NCI-H1930 (cell line): ENCODE measurements around the gene PIGM.

ENCODE experiments used
- DNase-seq, 2 experiments: peaks; one replicate each; lab custom pipeline; 2025; lab: John Stamatoyannopoulos, UW

PIGM gene

DNA sequence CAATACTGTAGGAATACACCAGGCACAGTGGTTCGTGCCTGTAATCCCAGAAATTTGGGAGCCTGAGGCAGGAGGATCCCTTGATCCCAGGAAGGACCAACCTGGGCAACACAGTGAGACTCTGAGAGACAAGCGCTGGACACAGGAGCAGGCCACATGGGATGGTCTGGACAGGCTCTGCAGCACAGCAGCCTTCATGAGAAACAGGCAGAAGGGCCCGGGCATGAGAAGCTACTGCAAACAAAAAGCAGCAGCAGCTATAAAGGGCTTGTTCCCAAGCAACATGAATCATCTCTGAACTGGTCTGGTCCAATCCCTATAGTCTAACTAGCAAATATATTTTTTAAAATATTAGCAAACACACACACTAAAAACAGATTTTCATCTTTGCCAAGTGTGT, 42.2 kb downstream of the PIGM start:
- no peak for DNase-seq

GRCh38 chr1:159988006-159988405, 43.8 kb downstream of the PIGM start:
- no peak for DNase-seq

- no peak for DNase-seq
Observed at GRCh38 chr1:159987186-159987585, 44.6 kb downstream of the PIGM start.

GRCh38 chr1:159986531-159986930, 45.3 kb downstream of the PIGM start:
- no peak for DNase-seq

DNA sequence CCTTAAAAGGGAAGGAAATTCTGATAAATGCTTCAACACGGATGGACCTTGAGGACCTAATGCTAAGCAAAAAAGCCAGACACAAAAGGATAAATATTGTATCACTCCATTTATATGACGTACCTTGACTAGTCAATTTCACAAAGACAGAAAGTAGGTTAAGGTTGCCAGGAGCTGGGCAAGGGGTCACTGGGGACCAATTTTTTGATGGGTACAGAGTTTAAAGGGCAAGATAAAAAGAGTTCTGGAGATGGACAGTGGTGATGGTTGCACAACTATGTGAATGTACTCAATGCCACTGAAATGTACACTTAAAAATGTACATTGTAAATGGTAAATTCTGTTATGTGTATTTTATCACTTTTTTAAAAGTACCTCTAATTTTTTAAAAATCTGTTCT, 45.7 kb downstream of the PIGM start:
- no peak for DNase-seq

DNA sequence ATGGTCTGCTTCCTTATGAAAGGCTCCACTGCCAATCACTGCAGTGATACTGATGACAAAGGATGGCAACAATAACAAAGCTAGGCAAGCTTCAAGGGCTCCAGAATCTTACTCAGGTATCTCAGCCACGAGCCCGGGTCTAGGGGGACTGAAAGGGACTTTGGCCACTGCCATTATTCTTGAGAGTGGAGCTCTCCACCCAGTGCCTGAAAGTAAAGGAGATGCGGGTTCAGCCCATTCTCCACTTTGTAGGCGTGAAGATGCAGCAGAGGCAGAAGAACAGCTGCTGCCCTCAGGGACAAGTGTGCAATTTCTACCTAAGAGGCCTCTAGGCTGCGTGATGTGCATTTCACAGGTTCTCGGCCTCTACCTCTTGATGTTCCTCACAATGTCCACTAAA, 46.3 kb downstream of the PIGM start:
- DNase-seq = no peak

- no peak for DNase-seq
Observed at GRCh38 chr1:159983681-159984080, 48.1 kb downstream of the PIGM start.

DNA sequence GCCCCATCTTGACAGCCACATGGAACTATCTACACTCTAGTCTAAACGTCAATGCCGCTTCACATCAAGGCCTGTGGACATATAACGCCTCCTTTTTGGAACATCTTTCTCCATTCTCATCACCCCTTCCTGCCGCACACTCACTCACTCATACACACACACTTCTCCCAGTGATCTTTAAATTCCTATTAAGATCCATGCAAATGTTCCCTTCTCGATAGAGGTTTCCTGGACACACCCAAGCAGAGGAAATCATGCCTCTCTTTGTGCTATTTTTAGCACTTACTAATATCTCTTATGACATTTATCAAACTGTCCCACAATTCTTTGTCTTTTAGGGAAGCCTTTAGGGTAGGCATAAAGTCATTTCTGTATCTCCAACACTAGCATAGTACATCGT, 49.5 kb downstream of the PIGM start:
- no peak for DNase-seq

DNA sequence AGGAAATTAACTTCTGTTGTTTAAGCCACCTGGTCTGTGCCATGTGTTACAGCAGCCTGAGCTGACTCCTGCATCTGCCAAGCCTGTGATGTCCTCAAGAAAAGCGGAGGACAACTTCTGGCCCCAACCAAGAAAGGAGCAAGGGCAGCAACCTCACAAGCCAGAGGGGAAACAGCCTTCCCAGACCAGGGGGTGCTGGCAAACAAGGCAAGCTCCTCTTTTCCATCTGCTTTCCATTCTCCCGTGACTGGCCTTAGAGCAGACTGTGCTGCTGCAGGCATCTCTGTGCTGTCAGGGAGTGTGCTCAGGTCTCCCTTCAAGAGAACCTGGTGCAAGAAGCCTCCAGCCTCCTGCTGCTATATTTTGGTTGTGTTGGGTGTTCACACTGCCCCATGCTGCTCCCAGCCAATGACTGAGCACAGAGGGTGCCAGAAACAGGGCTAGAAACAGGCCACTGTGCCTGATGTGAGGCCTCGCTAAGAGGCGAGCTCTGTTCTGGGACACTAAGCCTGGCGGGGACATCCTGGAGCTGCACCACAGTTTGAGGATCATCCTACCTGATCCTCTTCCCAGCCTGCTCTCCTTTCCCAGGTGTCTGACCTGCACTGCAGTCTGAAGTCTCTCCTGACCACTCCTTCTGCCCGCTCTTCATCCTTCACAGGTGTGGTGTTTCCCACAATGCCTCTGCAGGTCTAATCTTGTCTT, 50.3 kb downstream of the PIGM start:
- no peak for DNase-seq

- no peak for DNase-seq
Observed at GRCh38 chr1:159980786-159981185, 51.0 kb downstream of the PIGM start.

- no peak for DNase-seq
Observed at GRCh38 chr1:159980076-159980475, 51.7 kb downstream of the PIGM start.

- DNase-seq = no peak
Observed at GRCh38 chr1:159979257-159979656, 52.5 kb downstream of the PIGM start.

- DNase-seq = no peak
Observed at GRCh38 chr1:159978107-159978398, 53.7 kb downstream of the PIGM start.

DNA sequence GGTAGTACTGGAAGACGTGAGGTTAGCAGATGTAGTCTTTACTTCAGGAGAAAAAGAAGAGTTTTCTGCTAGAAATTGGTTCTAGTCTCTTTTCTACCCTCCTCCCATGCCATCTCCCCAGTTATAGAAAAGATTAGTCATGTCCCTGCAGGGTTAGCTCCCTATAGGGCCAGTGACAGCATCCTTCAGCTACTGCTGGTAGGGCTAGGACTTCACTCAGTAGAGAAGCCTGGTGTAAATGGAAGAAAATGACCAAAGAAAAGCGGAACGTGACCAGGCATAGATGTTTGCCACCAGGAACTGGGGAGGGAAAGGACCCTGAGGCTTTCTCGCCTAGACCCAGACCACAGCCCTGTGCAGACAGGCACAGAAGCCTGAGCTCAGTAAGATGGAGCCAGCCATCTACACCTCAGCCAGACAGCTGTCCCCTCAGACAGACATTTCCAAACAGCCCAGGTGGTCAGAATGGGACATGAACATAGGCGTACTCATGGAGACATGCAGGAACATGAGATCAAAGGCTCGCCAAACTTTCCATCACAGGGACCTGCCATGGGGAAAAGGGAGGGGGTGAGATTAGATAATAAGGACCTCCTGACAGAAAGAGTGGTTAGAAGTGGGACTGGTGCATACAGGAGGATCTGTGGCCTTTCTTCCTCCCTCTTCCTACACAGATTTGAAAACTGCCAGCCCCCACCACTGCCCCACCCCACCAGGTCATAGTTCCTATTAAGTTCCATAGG, 54.3 kb downstream of the PIGM start:
- DNase-seq = no peak
